ENCODE data around the gene IFITM2.
"Not testable (repeated sequence)": the region's sequence is repeated elsewhere in the genome, so short reads cannot be mapped to it uniquely, and the experiment has no call there.

IFITM2 gene

GRCh38 chr11:333616-334263 lies 26.1 kb downstream of the IFITM2 start:
- intact Hi-C loops (cut with DNase I): not testable (repeated sequence)
- peak in 1 of 10 donors; percentile 25 for DNase-seq

GRCh38 chr11:334264-334994 lies 26.8 kb downstream of the IFITM2 start:
- intact Hi-C loops (cut with DNase I): no loop called here
- peak in 1 of 10 donors; percentile 56 for DNase-seq

- intact Hi-C loops (cut with DNase I): no loop called here
- DNase-seq: peak in 3 of 10 donors; percentile 32 to 66 (median 44)
Observed at GRCh38 chr11:335779-336658, 28.4 kb downstream of the IFITM2 start.

- intact Hi-C loops (cut with DNase I): no loop called here
- no peak for DNase-seq
Observed at GRCh38 chr11:336659-337198, 29.1 kb downstream of the IFITM2 start.

GRCh38 chr11:337711-338110 lies 30.1 kb downstream of the IFITM2 start:
- DNase-seq: no peak
- intact Hi-C loops (cut with DNase I): no loop called here

- intact Hi-C loops (cut with DNase I): no loop called here
- DNase-seq: no peak
Observed at GRCh38 chr11:339963-340362, 32.3 kb downstream of the IFITM2 start.

- intact Hi-C loops (cut with DNase I): no loop called here
- DNase-seq: no peak
Observed at GRCh38 chr11:340539-341512, 33.2 kb downstream of the IFITM2 start.

- no peak for DNase-seq
- intact Hi-C loops (cut with DNase I): no loop called here
Observed at GRCh38 chr11:342328-342727, 34.7 kb downstream of the IFITM2 start.

- peak in 1 of 10 donors; percentile 2 for DNase-seq
- intact Hi-C loops (cut with DNase I): no loop called here
Observed at GRCh38 chr11:344836-345578, 37.4 kb downstream of the IFITM2 start.

- DNase-seq: peak in 2 of 10 donors; percentile 11 to 24
- intact Hi-C loops (cut with DNase I): no loop called here
Observed at GRCh38 chr11:346529-346928, 38.9 kb downstream of the IFITM2 start.

GRCh38 chr11:349270-349954 lies 41.8 kb downstream of the IFITM2 start:
- intact Hi-C loops (cut with DNase I): not testable (repeated sequence)

GRCh38 chr11:350033-350722 lies 42.6 kb downstream of the IFITM2 start:
- intact Hi-C loops (cut with DNase I): loop anchor here (10.0 kb wide), 2 partner anchors 45 to 95 kb away; partner anchors contain the start of gene IFITM2
- DNase-seq: peak in 1 of 10 donors; percentile 39

More at GRCh38 chr11:349270-349954, 41.8 kb downstream of the IFITM2 start:
- peak in 2 of 10 donors; percentile 22 to 24 for DNase-seq

- intact Hi-C loops (cut with DNase I): loop anchor here (10.0 kb wide), 2 partner anchors 46 to 96 kb away; partner anchors contain the start of gene IFITM2
- peak in 2 of 10 donors; percentile 14 to 54 for DNase-seq
Observed at GRCh38 chr11:350723-351255, 43.2 kb downstream of the IFITM2 start.

GRCh38 chr11:351411-351810 lies 43.8 kb downstream of the IFITM2 start:
- peak in 3 of 10 donors; percentile 39 to 67 (median 43) for DNase-seq
- intact Hi-C loops (cut with DNase I): loop anchor here (10.0 kb wide), 2 partner anchors 47 to 97 kb away; partner anchors contain the start of gene IFITM2

- intact Hi-C loops (cut with DNase I): loop anchor here (10.0 kb wide), 2 partner anchors 48 to 98 kb away; partner anchors contain the start of gene IFITM2
- peak in 2 of 10 donors; percentile 14 to 27 for DNase-seq
Observed at GRCh38 chr11:352456-353031, 44.9 kb downstream of the IFITM2 start.

- peak in 8 of 10 donors; percentile 57 to 92 (median 73) for DNase-seq
- intact Hi-C loops (cut with DNase I): loop anchor here (10.0 kb wide), 2 partner anchors 49 to 99 kb away; partner anchors contain the start of gene IFITM2
Observed at GRCh38 chr11:353179-353873, 45.7 kb downstream of the IFITM2 start.
